ENCODE measurements around the gene NINL. TPM values are rescaled to one million over a fixed set of nuclear protein-coding genes. Genes with fewer than 3 reads are reported as not detected.

The NINL gene
- total and polyA plus RNA-seq, 2 of the 4 experiments (the other 2 are of a cell fraction), result 3.0 to 10.4 TPM

- no peak overlapping the region for H3K9ac ChIP-seq (ENCODE audit: low read depth, low read length)
- WGBS, 2 experiments (ENCODE audit: extremely low coverage in 2 of 2, insufficient read length in 1 of 2), result 60% methylated on average over 1 of the region's 5 CpGs; no CpG with 5 or more reads in 1 of the 2 experiments
- BruUV-seq (replicated peaks), result no TSS peak
- no peak overlapping the region for H4K5ac ChIP-seq (ENCODE audit: low read depth, low read length)
- H3K4me1 ChIP-seq (ENCODE audit: control insufficient read depth, insufficient read depth, low read length), result peaks cover 6% of the 10 kb centered on the region
- H2BK120ac ChIP-seq (ENCODE audit: low read depth, low read length), result no peak overlapping the region
- no peaks in the 10 kb centered on the region for H3K36me3 ChIP-seq (ENCODE audit: control insufficient read depth, insufficient read depth, low read length)
- H2AK5ac ChIP-seq (ENCODE audit: low read depth, low read length), result no peak overlapping the region
- no peaks in the 10 kb centered on the region for H3K27me3 ChIP-seq (ENCODE audit: control insufficient read depth, insufficient read depth, low read length)
- intact Hi-C loops (cut with micrococcal nuclease), result no loop called here
- no peak overlapping the region for H3K56ac ChIP-seq (ENCODE audit: extremely low read depth, insufficient read depth, low read length)
- H2BK20ac ChIP-seq (ENCODE audit: low read depth, low read length), result no peak overlapping the region
- TF ChIP-seq MAFK (IDR thresholded peaks at IDR 0.05; ENCODE audit: low read depth, low read length) (no peak), RCOR1 (IDR thresholded peaks at IDR 0.05; ENCODE audit: insufficient replicate concordance, low read length) (no peak), MAZ (IDR thresholded peaks at IDR 0.05; ENCODE audit: borderline replicate concordance, low read depth, low read length) (no peak), NFE2L2 (IDR thresholded peaks at IDR 0.05; ENCODE audit: low read depth, low read length) (no peak), CEBPB (IDR thresholded peaks at IDR 0.05; ENCODE audit: low read depth, low read length) (no peak), FOS (IDR thresholded peaks at IDR 0.05; ENCODE audit: low read depth, low read length) (no peak), SMC3 (IDR thresholded peaks at IDR 0.05; ENCODE audit: low read depth, low read length) (no peak), RFX5 (IDR thresholded peaks at IDR 0.05; ENCODE audit: low read depth, low read length) (no peak), USF2 (IDR thresholded peaks at IDR 0.05; ENCODE audit: low read depth, low read length) (no peak), RAD21 (IDR thresholded peaks at IDR 0.05; ENCODE audit: low read length) (no peak), CTCF (conservative IDR thresholded peaks at IDR 0.05; ENCODE audit: low read depth, low read length) (no peak)
- H4K91ac ChIP-seq (ENCODE audit: insufficient read depth, low read depth, low read length), result no peak overlapping the region
- H2AK9ac ChIP-seq (replicated peaks; ENCODE audit: low read depth, low read length, poor library complexity), result no peak overlapping the region
- H3K9me1 ChIP-seq (ENCODE audit: insufficient read depth, low read length), result no peaks in the 10 kb centered on the region; the same call in 1 of the 2 replicates
- H3K27ac ChIP-seq (ENCODE audit: insufficient read depth, low read length), result no peak overlapping the region
- no peak overlapping the region for H3K4me2 ChIP-seq (ENCODE audit: low read depth, low read length)
- POLR2A ChIA-PET (ENCODE audit: unreplicated experiment), result no interaction called here
- H3K9me3 ChIP-seq (ENCODE audit: control insufficient read depth, insufficient read depth, low read length), result no peaks in the 10 kb centered on the region
- H3K4ac ChIP-seq (ENCODE audit: low read depth, low read length), result no peak overlapping the region
- peak overlapping the region; percentile 11 for H2AFZ ChIP-seq (replicated peaks; ENCODE audit: low read length, poor library complexity)
- no peaks in the 10 kb centered on the region for H4K20me1 ChIP-seq (ENCODE audit: insufficient read depth, low read length)
- ATAC-seq (ENCODE audit: low read depth), result no peak
- dilution Hi-C loops (cut with HindIII; ENCODE audit: low sequenced_read_pairs, unreplicated experiment), result no loop called here
- no peak overlapping the region for H3K23ac ChIP-seq (ENCODE audit: low read depth, low read length)
- DNase-seq, result no peak
- in situ Hi-C loops (cut with MboI; ENCODE audit: low sequenced_read_pairs), result loop anchor here (25.0 kb wide), 1 partner anchor 600 kb away; the partner anchor contains the start of gene APMAP
- H2BK15ac ChIP-seq (ENCODE audit: low read depth, low read length), result no peak overlapping the region
- peaks cover 4 to 17% of the 10 kb centered on the region in 2 experiments for H3K79me1 ChIP-seq (ENCODE audit: low read depth in 1 of 2, low read length in 2 of 2)
- H3K18ac ChIP-seq (ENCODE audit: low read depth, low read length), result no peak overlapping the region
- no peak overlapping the region for H2BK5ac ChIP-seq (ENCODE audit: low read depth, low read length, poor library complexity, severe bottlenecking)
- H3K14ac ChIP-seq (replicated peaks; ENCODE audit: low read depth, low read length), result no peak overlapping the region
- no peak overlapping the region for H3K4me3 ChIP-seq (ENCODE audit: insufficient read depth, low read depth, low read length)
- CTCF ChIA-PET, result interaction anchor here (0.9 kb wide), 1 partner anchor 11 kb away, joined by 3 read pairs; no protein-coding TSS in a partner anchor
- H4K8ac ChIP-seq (ENCODE audit: low read depth in 2 of 2, low read length in 2 of 2), result no peak overlapping the region
Measured at GRCh38 chr20:25587536-25587935, 2.2 kb upstream of the NINL start.
